OCI-LY7 (cell line): ENCODE data around the gene ZSCAN4. TPM values are rescaled to one million over a fixed set of nuclear protein-coding genes. Genes with fewer than 3 reads are reported as not detected.

Experiments
- BruUV-seq: library from RNA; stranded (reverse); fragments of 400-500 nt; replicated peaks from 2 replicates; lab custom pipeline; 2021; lab: Mats Ljungman, UMichigan
- CTCF ChIA-PET: fragments of 300-600 bp; sonication (Branson Sonifier 250); formaldehyde crosslinking; loops from one replicate; lab custom pipeline; 2022; ENCODE audit warnings: antibody characterized with exemption; ENCODE audit not compliant: unreplicated experiment; lab: Charles Lee
- POLR2A ChIA-PET: fragments of 300-600 bp; sonication (Branson Sonifier 250); formaldehyde crosslinking; loops from one replicate; lab custom pipeline; 2022; ENCODE audit warnings: antibody characterized with exemption; lab: Charles Lee
- DNase-seq: peaks from one replicate; pipeline ENCODE4 v3.0.0-alpha.2; 2015; ENCODE audit warnings: low spot score
- H2AFZ ChIP-seq: fragments of 200-600 bp; sonication (generic), shearing (Covaris generic); 2 replicates; pipeline ENCODE4 v1.6.1; 2014; ENCODE audit warnings: mild to moderate bottlenecking, antibody characterized with exemption, low read length, moderate library complexity
- H3K27ac ChIP-seq: fragments of 200-600 bp; sonication (generic); 2 replicates; pipeline ENCODE4 v1.5.1; 2014; ENCODE audit warnings: mixed run types, low read depth, mild to moderate bottlenecking, moderate library complexity, low read length, inconsistent platforms; ENCODE audit not compliant: poor library complexity, severe bottlenecking
- H3K36me3 ChIP-seq: fragments of 200-600 bp; sonication (generic); 2 replicates; pipeline ENCODE4 v1.6.1; 2014; ENCODE audit warnings: mild to moderate bottlenecking, antibody characterized with exemption, low read length, moderate library complexity, mixed read lengths; ENCODE audit not compliant: insufficient read depth
- H3K4me1 ChIP-seq: fragments of 200-600 bp; sonication (generic); 2 replicates; pipeline ENCODE4 v1.5.1; 2014; ENCODE audit warnings: mild to moderate bottlenecking, low read length; ENCODE audit not compliant: insufficient read depth, poor library complexity, severe bottlenecking
- H3K4me2 ChIP-seq: fragments of 200-600 bp; sonication (generic); 2 replicates; pipeline ENCODE4 v1.6.1; 2014; ENCODE audit warnings: mild to moderate bottlenecking, low read length
- H3K4me3 ChIP-seq: fragments of 200-600 bp; sonication (generic); 2 replicates; pipeline ENCODE4 v1.5.1; 2014; ENCODE audit warnings: mild to moderate bottlenecking, low read depth, low read length; ENCODE audit not compliant: poor library complexity, severe bottlenecking
- H3K79me2 ChIP-seq: fragments of 200-600 bp; sonication (generic); 2 replicates; pipeline ENCODE4 v1.6.1; 2016; ENCODE audit warnings: low read depth, mild to moderate bottlenecking, low read length, moderate library complexity, mixed read lengths; ENCODE audit not compliant: insufficient read depth
- H3K9me2 ChIP-seq: fragments of 200-600 bp; sonication (generic); 2 replicates; pipeline ENCODE4 v1.6.1; 2016; ENCODE audit warnings: mild to moderate bottlenecking, low read length, mixed read lengths; ENCODE audit not compliant: insufficient read depth
- H3K9me3 ChIP-seq: fragments of 200-600 bp; sonication (generic); 2 replicates; pipeline ENCODE4 v1.6.1; 2014; ENCODE audit warnings: mild to moderate bottlenecking, mixed run types, low read length, mixed read lengths
- H4K20me1 ChIP-seq: fragments of 200-600 bp; sonication (generic); 2 replicates; pipeline ENCODE4 v1.6.1; 2014; ENCODE audit warnings: mild to moderate bottlenecking, antibody characterized with exemption, low read length, moderate library complexity, mixed read lengths; ENCODE audit not compliant: insufficient read depth
- CTCF ChIP-seq: fragments of 200-600 bp; sonication (generic); conservative IDR thresholded peaks from 2 replicates; pipeline ENCODE4 v1.5.1; 2014; ENCODE audit warnings: mild to moderate bottlenecking, antibody characterized with exemption, low read length, moderate library complexity, mixed read lengths
- EZH2phosphoT487 ChIP-seq: fragments of 200-600 bp; sonication (generic); IDR thresholded peaks from 2 replicates; pipeline ENCODE4 v1.6.1; 2018; ENCODE audit warnings: low read depth, borderline replicate concordance, mild to moderate bottlenecking, mixed run types, antibody characterized with exemption, low read length, moderate library complexity, mixed read lengths
- intact Hi-C: fragments of 100-400 bp; cut with micrococcal nuclease; formaldehyde crosslinking; loops from one replicate; pipeline ENCODE4 v1.10.0; 2022; ENCODE audit not compliant: unreplicated experiment
- total RNA-seq, 2 experiments: library from RNA; depleted of rRNA in 1 of 2; stranded (reverse); fragments of >200 nt in 1 of 2; shearing (Covaris generic) in 1 of 2; gene quantifications; 2 replicates each; pipeline ENCODE4 v1.2.3, GENCODE V29; 2014 to 2022

The ZSCAN4 gene
- total RNA-seq, 2 experiments from 2014 or later, result not detected

DNA sequence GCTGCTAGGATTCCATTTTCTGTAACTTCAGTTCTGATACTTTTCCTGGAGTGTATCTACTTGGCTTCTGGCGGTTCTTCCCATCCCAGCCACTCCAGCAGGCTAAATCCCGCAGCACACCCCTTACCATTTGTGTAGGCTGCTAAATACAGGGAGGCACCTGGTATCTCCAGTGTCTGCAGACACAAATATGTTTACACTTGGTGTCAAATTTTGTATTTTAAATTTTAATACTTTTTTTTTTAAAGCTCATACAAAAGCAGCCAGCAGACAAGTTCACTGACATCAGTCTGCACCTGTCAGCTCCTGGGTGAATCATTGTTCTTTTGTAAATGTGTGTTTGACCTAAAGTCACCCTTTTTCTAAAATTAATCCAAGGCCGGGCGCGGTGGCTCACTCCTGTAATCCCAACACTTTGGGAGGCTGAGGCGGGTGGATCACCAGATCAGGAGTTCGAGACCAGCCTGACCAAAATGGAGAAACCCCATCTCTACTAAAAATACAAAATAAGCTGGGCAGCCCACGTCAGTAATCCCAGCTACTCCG, 3.4 kb upstream of the ZSCAN4 start:
- Histone ChIP-seq H3K27ac (no peak overlapping the region), H3K4me2 (no peak overlapping the region), H3K79me2 (no peaks in the 10 kb centered on the region), H3K4me1 (no peaks in the 10 kb centered on the region), H3K9me2 (no peaks in the 10 kb centered on the region), H4K20me1 (no peaks in the 10 kb centered on the region), H3K4me3 (no peak overlapping the region), H3K36me3 (no peaks in the 10 kb centered on the region), H3K9me3 (no peaks in the 10 kb centered on the region), H2AFZ (no peak overlapping the region)
- POLR2A ChIA-PET, result no interaction called here
- no TSS peak for BruUV-seq
- CTCF ChIA-PET, result no interaction called here
- intact Hi-C loops, result no loop called here
- TF ChIP-seq CTCF (no peak), EZH2phosphoT487 (no peak)
- DNase-seq, result no peak

GRCh38 chr19:57667228-57667627, 1.5 kb upstream of the ZSCAN4 start:
- H3K36me3 ChIP-seq, result no peaks in the 10 kb centered on the region
- no TSS peak for BruUV-seq
- H3K4me2 ChIP-seq, result no peak overlapping the region
- H3K4me3 ChIP-seq, result no peak overlapping the region
- H3K4me1 ChIP-seq, result no peaks in the 10 kb centered on the region
- H3K27ac ChIP-seq, result no peak overlapping the region
- TF ChIP-seq CTCF, result no peak
- TF ChIP-seq EZH2phosphoT487, result no peak
- no peaks in the 10 kb centered on the region for H3K9me2 ChIP-seq
- intact Hi-C loops, result no loop called here
- CTCF ChIA-PET, result no interaction called here
- POLR2A ChIA-PET, result no interaction called here
- no peak overlapping the region for H2AFZ ChIP-seq
- H3K9me3 ChIP-seq, result no peaks in the 10 kb centered on the region
- H3K79me2 ChIP-seq, result no peaks in the 10 kb centered on the region
- no peaks in the 10 kb centered on the region for H4K20me1 ChIP-seq
- no peak for DNase-seq

- H2AFZ ChIP-seq, result no peak overlapping the region
- no peak overlapping the region for H3K4me2 ChIP-seq
- H3K36me3 ChIP-seq, result no peaks in the 10 kb centered on the region
- intact Hi-C loops, result no loop called here
- no peak for TF ChIP-seq EZH2phosphoT487
- no peak for TF ChIP-seq CTCF
- ChIA-PET CTCF (interaction anchor here (0.5 kb wide), 1 partner anchor 1401 kb away, joined by 8 read pairs; no protein-coding TSS in a partner anchor), POLR2A (no interaction called here)
- H3K4me3 ChIP-seq, result no peak overlapping the region
- H3K4me1 ChIP-seq, result no peaks in the 10 kb centered on the region
- H3K9me3 ChIP-seq, result 0 out of 2 replicates have a peak, but pooled peaks cover 5% of the 10 kb centered on the region
- H3K9me2 ChIP-seq, result no peaks in the 10 kb centered on the region
- no peak for DNase-seq
- no peak overlapping the region for H3K27ac ChIP-seq
- no peaks in the 10 kb centered on the region for H4K20me1 ChIP-seq
- BruUV-seq, result no TSS peak
- no peaks in the 10 kb centered on the region for H3K79me2 ChIP-seq
Measured at GRCh38 chr19:57671124-57671895, 2.6 kb downstream of the ZSCAN4 start.
